ENCODE results near the gene GPRIN3.

- TF ChIP-seq CTCF (IDR thresholded peaks at IDR 0.05) = no peak
- no peak for TF ChIP-seq POLR2AphosphoS5 (IDR thresholded peaks at IDR 0.05)
- TF ChIP-seq POLR2A (IDR thresholded peaks at IDR 0.05) = no peak
Measured at GRCh38 chr4:89284020-89284424, 23.6 kb downstream of the GPRIN3 start.
